HTR-8/SVneo (cell line): Measurements from ENCODE around the gene CTSA.
"Not testable (repeated sequence)": the region's sequence is repeated elsewhere in the genome, so short reads cannot be mapped to it uniquely, and the experiment has no call there.

Experiments used
- DNase-seq: peaks from one replicate; pipeline ENCODE4 v3.0.0; 2011; ENCODE audit warnings: low spot score, mixed read lengths; ENCODE audit not compliant: insufficient read length
- FAIRE-seq: peaks from 2 replicates; lab custom pipeline; 2011; peaks lifted over from hg19 to GRCh38; lab: Jason Lieb, UNC

The CTSA gene

DNA sequence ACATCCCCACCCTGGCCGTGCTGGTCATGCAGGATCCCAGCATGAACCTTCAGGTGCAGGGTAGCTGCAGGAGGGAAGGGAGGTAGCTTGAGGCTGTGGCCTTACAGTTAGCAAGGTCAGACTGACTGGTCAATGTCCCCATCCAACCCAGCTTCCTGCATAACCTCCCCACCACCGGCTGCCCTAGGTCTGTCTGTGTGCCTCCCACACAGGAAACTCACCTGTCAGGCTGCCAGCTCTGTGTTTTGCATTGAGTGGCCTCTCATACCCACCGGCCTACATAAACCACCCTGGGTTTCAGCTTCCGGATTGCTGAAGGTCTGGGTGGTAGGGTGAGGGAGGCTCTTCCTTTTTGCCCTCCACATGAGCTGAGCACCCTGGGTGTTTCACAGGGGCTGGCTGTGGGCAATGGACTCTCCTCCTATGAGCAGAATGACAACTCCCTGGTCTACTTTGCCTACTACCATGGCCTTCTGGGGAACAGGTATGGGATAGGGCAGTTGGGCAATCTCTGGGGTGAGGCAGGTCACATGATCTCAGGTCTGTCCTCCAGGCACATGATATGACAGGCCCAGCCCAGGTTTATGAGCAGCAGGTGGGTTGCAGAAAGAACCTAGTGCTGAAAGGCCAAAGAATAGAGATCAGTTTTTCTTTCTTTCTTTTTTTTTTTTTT is 1.8 kb downstream of the CTSA start:
- FAIRE-seq (peak; percentile 36), DNase-seq (no peak)

DNA sequence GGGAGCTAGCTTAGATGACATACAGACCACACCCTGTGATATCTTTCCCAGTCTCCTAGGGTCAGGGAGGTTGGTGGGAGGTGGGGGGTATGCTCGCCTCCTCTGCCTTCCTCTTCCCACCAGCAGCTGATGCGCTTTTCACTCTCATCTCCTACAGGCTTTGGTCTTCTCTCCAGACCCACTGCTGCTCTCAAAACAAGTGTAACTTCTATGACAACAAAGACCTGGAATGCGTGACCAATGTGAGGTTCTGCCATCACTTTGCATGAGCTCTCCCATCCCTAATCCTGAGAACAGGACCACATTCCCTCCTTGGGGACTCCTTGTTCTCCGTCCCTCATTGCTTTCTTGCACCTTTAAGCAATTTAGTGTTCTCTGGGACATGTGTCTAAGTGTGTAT is 2.7 kb downstream of the CTSA start:
- no peak for FAIRE-seq
- no peak for DNase-seq

GRCh38 chr20:45894797-45895196 is 3.7 kb downstream of the CTSA start:
- FAIRE-seq = no peak

GRCh38 chr20:45896641-45897161 is 5.6 kb downstream of the CTSA start:
- DNase-seq = no peak
- FAIRE-seq = no peak

More at GRCh38 chr20:45894797-45895196, 3.7 kb downstream of the CTSA start:
- no peak for DNase-seq

DNA sequence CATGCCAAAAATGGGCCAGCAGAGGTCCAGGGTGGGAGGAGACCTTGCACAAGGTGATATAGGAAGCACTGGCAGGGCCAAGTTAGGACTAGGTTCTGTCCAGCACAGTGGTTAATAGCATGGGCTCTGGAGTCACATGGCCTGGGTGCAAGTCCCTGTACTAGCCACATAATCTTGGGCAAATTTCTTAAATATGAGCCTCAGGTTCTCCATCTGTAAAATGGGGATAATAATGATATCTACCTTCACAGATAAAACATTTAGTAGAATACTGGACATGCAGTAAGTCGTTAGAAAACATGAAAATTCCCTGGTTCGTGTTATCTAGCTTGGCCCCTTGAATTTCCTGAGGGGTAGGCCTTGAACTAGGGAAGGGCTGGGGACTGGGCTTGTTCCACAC is 6.2 kb downstream of the CTSA start:
- DNase-seq (no peak), FAIRE-seq (no peak)

DNA sequence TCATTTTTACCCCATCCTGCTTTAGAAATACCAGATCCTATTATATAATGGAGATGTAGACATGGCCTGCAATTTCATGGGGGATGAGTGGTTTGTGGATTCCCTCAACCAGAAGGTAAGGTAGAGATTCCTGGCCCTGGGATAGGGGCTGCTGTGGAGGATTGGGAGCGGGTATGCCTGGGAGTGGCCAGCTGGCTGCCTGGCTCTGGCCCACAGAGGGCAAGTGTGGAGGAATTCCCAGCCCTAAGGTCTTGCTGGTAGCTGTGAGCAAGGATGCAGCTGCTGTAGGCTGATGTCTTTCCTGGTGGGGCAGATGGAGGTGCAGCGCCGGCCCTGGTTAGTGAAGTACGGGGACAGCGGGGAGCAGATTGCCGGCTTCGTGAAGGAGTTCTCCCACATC is 6.6 kb downstream of the CTSA start:
- FAIRE-seq (no peak), DNase-seq (no peak)

DNA sequence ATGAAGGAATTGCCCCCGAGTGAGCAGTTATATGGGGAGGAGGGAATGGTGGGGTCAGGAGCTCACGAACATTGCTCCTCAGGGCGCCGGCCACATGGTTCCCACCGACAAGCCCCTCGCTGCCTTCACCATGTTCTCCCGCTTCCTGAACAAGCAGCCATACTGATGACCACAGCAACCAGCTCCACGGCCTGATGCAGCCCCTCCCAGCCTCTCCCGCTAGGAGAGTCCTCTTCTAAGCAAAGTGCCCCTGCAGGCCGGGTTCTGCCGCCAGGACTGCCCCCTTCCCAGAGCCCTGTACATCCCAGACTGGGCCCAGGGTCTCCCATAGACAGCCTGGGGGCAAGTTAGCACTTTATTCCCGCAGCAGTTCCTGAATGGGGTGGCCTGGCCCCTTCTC is 7.2 kb downstream of the CTSA start:
- FAIRE-seq (no peak), DNase-seq (no peak)

- DNase-seq = no peak
- FAIRE-seq = peak; percentile 46
These were observed 8.1 kb downstream of the CTSA start for GRCh38 chr20:45899046-45899835.

DNA sequence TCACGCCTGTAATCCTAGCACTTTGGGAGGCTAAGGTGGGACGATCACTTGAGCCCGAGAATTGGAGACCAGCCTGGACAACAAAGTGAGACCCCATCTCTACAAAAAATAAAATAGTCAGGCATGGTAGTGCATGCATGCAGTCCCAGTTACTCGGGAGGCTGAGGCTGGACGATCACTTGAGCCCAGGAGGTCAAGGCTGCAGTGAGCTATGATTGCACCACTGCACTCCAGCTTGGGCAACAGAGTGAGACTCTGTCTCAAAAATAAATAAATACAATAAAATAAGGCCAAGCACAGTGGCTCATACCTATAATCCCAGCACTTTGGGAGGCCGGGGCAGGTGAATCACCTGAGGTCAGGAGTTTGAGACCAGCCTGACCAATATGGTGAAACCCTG is 10.2 kb downstream of the CTSA start:
- not testable (repeated sequence) for DNase-seq, FAIRE-seq

DNA sequence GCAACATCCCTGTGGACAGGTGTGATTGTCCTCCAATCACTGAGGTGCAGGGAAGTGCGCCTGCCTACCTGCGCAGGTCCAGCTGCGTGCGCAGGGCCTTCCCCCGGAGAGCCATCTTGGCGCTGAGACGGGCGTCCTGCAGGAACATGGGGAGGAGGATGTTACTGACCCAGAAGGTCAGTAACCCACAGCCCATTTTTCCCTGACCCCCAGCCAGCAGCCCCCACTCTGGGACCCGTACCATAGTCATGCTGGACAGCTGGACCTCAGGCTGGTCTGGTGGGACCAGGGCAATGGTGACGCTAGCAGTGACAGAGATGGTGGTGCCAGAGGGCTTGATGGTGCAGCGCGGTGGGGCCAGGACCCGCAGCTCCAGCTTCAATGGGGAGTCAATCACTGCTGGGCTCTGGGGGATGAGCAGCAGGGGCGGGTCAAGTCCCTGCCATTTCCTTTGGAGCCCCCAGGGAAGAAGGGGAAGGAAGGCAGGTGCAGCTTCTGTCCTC is 11.1 kb downstream of the CTSA start:
- no peak for DNase-seq
- FAIRE-seq = no peak

- DNase-seq = no peak
- no peak for FAIRE-seq
These were observed 13.7 kb downstream of the CTSA start for GRCh38 chr20:45904583-45905504.

DNA sequence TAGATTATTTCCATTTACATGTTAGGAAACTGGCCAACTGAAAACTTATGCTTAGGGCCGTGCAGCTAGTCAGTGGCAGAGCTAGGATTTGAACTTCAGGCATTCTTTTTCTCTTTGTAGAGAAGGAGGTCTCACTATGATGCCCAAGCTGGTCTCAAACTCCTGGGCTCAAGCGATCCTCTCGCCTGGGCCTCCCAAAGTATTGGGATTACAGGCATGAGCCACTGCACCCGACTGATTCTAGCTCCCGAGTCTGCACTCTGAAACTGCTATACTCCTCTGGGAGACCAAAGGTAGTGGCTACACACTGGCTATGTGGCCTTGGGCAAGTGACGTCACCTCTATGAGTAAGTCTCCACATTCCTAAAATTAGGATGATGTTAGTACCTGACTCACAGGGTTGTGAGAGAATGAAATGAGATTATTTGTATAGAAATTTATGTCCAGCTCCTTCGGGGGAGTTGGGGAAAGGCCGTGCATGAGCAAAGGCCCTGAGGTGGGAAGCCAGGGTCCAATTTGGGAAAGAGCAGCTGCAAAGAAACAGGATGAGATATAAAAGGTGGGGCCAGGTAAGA is 14.5 kb downstream of the CTSA start:
- DNase-seq (no peak), FAIRE-seq (no peak)

DNA sequence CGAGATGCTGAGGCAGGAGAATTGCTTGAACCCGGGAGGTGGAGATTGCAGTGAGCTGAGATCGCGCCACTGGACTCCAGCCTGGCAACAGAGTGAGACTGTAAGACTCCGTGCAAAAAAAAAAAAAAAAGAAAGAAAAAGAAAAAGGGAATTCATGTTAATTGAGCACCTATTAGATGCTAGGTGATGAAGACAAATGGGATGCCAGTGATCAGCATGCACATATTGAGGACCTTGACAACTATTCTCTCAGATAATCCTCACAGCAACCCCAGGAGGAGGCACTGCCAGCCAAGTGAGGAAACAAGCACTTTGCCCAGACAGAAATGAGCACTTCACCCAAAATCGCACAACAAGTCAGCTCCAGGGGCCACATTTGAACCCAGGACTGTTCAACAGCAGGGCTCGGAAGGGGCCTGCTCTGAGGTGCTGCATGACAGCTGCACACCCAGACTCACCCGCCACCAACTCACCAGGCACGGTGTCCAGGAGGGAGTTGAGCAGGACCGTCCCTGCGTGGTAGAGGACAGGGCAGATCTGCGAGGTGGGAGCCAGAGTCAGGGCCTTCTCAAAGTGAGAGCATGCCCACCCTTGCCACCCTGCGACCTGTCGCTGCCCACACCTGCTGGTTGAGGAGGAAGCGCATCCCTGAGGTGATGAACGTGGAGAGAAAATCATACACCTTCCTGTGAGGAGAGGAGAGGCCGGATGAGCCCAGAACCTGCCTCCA is 16.2 kb downstream of the CTSA start:
- FAIRE-seq (peak; percentile 38), DNase-seq (no peak)

GRCh38 chr20:45908084-45908483 is 16.9 kb downstream of the CTSA start:
- FAIRE-seq (no peak), DNase-seq (no peak)

GRCh38 chr20:45909336-45909808 is 18.2 kb downstream of the CTSA start:
- FAIRE-seq (no peak), DNase-seq (no peak)

GRCh38 chr20:45909817-45910669 is 18.9 kb downstream of the CTSA start:
- FAIRE-seq = no peak
- DNase-seq = no peak

GRCh38 chr20:45910670-45911485 is 19.7 kb downstream of the CTSA start:
- DNase-seq (peak; percentile 100), FAIRE-seq (peak; percentile 98)
